Measurements from ENCODE around the gene KANSL1.
A peak's percentile ranks its signal among the peaks of the same experiment; 100 is the strongest.
"Not testable (repeated sequence)": the region's sequence is repeated elsewhere in the genome, so short reads cannot be mapped to it uniquely, and the experiment has no call there.

KANSL1 gene

DNA sequence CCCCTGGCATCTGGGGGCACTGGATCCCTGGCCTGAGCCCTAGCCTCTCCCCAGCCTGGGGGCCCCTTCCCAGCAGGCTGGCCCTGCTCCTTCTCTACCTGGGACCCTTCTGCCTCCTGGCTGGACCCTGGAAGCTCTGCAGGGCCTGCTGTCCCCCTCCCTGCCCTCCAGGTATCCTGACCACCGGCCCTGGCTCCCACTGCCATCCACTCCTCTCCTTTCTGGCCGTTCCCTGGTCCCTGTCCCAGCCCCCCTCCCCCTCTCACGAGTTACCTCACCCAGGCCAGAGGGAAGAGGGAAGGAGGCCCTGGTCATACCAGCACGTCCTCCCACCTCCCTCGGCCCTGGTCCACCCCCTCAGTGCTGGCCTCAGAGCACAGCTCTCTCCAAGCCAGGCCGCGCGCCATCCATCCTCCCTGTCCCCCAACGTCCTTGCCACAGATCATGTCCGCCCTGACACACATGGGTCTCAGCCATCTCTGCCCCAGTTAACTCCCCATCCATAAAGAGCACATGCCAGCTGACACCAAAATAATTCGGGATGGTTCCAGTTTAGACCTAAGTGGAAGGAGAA is 180.6 kb downstream of the KANSL1 start:
- no peak for DNase-seq

DNA sequence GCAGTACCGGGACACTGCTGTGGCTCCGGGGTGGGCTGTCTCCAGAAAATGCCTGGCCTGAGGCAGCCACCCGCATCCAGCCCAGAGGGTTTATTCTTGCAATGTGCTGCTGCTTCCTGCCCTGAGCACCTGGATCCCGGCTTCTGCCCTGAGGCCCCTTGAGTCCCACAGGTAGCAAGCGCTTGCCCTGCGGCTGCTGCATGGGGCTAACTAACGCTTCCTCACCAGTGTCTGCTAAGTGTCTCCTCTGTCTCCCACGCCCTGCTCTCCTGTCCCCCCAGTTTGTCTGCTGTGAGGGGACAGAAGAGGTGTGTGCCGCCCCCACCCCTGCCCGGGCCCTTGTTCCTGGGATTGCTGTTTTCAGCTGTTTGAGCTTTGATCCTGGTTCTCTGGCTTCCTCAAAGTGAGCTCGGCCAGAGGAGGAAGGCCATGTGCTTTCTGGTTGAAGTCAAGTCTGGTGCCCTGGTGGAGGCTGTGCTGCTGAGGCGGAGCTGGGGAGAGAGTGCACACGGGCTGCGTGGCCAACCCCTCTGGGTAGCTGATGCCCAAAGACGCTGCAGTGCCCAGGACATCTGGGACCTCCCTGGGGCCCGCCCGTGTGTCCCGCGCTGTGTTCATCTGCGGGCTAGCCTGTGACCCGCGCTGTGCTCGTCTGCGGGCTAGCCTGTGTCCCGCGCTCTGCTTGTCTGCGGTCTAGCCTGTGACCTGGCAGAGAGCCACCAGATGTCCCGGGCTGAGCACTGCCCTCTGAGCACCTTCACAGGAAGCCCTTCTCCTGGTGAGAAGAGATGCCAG is 181.3 kb downstream of the KANSL1 start:
- no peak for DNase-seq

DNA sequence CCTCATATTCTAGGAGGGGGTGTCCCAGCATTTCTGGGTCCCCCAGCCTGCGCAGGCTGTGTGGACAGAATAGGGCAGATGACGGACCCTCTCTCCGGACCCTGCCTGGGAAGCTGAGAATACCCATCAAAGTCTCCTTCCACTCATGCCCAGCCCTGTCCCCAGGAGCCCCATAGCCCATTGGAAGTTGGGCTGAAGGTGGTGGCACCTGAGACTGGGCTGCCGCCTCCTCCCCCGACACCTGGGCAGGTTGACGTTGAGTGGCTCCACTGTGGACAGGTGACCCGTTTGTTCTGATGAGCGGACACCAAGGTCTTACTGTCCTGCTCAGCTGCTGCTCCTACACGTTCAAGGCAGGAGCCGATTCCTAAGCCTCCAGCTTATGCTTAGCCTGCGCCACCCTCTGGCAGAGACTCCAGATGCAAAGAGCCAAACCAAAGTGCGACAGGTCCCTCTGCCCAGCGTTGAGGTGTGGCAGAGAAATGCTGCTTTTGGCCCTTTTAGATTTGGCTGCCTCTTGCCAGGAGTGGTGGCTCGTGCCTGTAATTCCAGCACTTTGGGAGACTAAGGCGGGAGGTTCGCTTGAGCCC is 182.5 kb downstream of the KANSL1 start:
- no peak for DNase-seq

DNA sequence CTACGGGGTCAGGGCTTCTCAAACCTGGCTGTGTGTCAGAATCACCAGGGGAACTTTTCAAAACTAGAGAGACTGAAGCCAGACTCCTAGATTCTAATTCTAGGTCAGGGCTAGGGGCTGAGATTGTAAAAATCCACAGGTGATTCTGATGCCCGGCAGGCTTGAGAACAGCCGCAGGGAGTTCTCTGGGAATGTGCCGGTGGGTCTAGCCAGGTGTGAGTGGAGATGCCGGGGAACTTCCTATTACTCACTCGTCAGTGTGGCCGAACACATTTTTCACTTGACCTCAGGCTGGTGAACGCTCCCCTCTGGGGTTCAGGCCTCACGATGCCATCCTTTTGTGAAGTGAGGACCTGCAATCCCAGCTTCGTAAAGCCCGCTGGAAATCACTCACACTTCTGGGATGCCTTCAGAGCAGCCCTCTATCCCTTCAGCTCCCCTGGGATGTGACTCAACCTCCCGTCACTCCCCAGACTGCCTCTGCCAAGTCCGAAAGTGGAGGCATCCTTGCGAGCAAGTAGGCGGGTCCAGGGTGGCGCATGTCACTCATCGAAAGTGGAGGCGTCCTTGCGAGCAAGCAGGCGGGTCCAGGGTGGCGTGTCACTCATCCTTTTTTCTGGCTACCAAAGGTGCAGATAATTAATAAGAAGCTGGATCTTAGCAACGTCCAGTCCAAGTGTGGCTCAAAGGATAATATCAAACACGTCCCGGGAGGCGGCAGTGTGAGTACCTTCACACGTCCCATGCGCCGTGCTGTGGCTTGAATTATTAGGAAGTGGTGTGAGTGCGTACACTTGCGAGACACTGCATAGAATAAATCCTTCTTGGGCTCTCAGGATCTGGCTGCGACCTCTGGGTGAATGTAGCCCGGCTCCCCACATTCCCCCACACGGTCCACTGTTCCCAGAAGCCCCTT is 183.3 kb downstream of the KANSL1 start:
- DNase-seq: no peak

DNA sequence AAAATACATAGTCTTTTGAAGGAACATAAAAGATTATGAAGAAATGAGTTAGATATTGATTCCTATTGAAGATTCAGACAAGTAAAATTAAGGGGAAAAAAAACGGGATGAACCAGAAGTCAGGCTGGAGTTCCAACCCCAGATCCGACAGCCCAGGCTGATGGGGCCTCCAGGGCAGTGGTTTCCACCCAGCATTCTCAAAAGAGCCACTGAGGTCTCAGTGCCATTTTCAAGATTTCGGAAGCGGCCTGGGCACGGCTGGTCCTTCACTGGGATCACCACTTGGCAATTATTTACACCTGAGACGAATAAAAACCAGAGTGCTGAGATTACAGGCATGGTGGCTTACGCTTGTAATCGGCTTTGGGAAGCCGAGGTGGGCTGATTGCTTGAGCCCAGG is 184.6 kb downstream of the KANSL1 start:
- DNase-seq: no peak

DNA sequence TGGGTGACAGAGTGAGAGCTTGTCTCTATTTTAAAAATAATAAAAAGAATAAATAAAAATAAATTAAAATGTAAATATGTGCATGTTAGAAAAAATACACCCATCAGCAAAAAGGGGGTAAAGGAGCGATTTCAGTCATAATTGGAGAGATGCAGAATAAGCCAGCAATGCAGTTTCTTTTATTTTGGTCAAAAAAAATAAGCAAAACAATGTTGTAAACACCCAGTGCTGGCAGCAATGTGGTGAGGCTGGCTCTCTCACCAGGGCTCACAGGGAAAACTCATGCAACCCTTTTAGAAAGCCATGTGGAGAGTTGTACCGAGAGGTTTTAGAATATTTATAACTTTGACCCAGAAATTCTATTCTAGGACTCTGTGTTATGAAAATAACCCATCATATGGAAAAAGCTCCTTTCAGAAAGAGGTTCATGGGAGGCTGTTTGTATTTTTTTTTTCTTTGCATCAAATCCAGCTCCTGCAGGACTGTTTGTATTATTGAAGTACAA is 185.7 kb downstream of the KANSL1 start:
- DNase-seq: no peak

DNA sequence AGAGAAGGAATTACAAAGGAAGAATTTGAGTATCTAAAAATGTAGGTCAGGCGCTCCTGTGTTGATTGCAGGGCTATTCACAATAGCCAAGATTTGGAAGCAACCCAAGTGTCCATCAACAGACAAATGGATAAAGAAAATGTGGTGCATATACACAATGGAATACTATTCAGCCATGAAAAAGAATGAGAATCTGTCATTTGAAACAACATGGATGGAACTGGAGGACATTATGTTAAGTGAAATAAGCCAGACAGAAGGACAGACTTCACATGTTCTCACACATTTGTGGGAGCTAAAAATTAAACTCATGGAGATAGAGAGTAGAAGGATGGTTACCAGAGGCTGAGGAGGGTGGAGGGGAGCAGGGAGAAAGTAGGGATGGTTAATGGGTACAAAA is 187.1 kb downstream of the KANSL1 start:
- not testable (repeated sequence) for DNase-seq

DNA sequence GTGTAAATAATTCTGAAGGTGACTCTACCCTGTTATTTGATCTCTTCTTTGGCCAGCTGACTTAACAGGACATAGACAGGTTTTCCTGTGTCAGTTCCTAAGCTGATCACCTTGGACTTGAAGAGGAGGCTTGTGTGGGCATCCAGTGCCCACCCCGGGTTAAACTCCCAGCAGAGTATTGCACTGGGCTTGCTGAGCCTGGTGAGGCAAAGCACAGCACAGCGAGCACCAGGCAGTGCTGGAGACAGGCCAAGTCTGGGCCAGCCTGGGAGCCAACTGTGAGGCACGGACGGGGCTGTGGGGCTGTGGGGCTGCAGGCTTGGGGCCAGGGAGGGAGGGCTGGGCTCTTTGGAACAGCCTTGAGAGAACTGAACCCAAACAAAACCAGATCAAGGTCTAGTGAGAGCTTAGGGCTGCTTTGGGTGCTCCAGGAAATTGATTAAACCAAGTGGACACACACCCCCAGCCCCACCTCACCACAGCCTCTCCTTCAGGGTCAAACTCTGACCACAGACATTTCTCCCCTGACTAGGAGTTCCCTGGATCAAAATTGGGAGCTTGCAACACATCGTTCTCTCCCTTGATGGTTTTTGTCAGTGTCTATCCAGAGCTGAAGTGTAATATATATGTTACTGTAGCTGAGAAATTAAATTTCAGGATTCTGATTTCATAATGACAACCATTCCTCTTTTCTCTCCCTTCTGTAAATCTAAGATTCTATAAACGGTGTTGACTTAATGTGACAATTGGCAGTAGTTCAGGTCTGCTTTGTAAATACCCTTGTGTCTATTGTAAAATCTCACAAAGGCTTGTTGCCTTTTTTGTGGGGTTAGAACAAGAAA is 189.1 kb downstream of the KANSL1 start:
- DNase-seq: no peak

DNA sequence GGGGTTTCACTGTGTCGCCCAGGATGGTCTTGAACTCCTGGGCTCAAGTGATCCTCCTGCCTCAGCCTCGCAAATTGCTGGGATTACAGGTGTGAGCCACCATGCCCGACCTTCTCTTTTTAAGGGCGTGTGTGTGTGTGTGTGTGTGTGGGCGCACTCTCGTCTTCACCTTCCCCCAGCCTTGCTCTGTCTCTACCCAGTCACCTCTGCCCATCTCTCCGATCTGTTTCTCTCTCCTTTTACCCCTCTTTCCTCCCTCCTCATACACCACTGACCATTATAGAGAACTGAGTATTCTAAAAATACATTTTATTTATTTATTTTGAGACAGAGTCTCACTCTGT is 190.3 kb downstream of the KANSL1 start:
- DNase-seq: no peak

DNA sequence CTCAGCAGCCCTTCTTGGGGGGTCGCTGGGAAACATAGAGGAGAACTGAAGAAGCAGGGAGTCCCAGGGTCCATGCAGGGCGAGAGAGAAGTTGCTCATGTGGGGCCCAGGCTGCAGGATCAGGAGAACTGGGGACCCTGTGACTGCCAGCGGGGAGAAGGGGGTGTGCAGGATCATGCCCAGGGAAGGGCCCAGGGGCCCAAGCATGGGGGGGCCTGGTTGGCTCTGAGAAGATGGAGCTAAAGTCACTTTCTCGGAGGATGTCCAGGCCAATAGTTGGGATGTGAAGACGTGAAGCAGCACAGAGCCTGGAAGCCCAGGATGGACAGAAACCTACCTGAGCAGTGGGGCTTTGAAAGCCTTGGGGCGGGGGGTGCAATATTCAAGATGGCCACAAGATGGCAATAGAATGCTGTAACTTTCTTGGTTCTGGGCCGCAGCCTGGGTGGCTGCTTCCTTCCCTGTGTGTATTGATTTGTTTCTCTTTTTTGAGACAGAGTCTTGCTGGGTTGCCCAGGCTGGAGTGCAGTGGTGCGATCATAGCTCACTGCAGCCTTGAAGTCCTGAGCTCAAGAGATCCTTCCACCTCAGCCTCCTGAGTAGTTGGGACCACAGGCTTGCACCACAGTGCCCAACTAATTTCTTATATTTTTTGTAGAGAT is 190.8 kb downstream of the KANSL1 start:
- peak; percentile 22 to 72 (median 58) for DNase-seq

DNA sequence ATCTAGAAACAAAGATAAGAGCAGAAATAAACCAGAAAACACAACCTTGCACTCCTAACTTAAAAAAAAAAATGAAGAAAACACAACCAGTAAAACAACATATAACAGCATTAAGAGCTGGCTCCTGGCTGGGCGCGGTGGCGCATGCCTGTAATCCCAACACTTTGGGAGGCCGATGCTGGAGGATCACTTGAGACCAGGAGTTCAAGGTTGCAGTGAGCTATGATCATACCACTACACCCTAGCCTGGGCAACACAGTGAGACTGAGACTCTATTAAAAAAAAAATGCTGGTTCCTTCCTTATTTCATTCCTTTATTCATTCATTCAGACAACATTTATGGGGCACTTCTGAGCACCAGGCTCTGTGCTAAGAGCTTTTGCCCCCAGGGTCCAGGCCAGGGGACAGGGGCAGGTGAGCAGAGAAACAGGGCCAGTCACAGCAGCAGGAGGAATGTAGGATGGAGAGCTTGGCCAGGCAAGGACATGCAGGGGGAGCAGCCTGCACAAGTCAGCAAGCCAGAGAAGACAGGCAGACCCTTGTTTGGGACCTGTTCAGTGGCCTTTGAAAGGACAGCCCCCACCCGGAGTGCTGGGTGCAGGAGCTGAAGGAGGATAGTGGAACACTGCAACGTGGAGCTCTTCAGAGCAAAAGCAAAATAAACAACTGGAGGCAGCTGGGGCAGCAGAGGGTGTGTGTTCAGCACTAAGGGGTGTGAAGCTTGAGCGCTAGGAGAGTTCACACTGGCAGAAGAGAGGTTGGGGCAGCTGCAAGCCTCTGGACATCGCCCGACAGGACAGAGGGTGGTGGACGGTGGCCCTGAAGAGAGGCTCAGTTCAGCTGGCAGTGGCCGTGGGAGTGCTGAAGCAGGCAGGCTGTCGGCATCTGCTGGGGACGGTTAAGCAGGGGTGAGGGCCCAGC is 191.6 kb downstream of the KANSL1 start:
- DNase-seq: no peak

DNA sequence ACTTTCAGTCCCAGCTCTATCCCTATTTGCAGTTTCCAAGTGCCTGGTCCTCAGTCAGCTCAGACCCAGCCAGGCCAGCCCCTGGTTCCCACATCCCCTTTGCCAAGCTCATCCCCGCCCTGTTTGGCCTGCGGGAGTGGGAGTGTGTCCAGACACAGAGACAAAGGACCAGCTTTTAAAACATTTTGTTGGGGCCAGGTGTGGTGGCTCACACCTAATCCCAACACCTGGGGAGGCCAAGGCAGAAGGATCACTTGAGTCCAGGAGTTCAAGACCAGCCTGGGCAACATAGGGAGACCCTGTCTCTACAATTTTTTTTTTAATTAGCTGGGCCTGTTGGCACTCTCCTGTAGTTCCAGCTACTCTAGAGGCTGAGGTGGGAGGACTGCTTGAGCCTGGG is 192.5 kb downstream of the KANSL1 start:
- no peak for DNase-seq

DNA sequence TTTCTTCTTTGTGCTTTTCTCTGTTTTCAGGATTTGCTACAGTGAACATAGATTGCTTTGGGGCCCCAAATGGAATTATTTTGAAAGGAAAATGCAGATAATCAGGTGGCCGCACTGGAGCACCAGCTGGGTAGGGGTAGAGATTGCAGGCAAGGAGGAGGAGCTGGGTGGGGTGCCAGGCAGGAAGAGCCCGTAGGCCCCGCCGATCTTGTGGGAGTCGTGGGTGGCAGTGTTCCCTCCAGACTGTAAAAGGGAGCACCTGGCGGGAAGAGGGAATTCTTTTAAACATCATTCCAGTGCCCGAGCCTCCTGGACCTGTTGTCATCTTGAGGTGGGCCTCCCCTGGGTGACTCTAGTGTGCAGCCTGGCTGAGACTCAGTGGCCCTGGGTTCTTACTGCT is 192.9 kb downstream of the KANSL1 start:
- DNase-seq: no peak

DNA sequence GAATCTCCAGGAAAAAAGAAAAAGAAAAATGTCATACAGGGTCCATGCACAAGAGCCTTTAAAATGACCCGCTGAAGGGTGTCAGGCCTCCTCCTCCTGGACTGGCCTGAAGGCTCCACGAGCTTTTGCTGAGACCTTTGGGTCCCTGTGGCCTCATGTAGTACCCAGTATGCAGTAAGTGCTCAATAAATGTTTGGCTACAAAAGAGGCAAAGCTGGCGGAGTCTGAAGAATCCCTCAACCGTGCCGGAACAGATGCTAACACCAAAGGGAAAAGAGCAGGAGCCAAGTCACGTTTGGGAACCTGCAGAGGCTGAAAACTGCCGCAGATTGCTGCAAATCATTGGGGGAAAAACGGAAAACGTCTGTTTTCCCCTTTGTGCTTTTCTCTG is 193.3 kb downstream of the KANSL1 start:
- DNase-seq: no peak

DNA sequence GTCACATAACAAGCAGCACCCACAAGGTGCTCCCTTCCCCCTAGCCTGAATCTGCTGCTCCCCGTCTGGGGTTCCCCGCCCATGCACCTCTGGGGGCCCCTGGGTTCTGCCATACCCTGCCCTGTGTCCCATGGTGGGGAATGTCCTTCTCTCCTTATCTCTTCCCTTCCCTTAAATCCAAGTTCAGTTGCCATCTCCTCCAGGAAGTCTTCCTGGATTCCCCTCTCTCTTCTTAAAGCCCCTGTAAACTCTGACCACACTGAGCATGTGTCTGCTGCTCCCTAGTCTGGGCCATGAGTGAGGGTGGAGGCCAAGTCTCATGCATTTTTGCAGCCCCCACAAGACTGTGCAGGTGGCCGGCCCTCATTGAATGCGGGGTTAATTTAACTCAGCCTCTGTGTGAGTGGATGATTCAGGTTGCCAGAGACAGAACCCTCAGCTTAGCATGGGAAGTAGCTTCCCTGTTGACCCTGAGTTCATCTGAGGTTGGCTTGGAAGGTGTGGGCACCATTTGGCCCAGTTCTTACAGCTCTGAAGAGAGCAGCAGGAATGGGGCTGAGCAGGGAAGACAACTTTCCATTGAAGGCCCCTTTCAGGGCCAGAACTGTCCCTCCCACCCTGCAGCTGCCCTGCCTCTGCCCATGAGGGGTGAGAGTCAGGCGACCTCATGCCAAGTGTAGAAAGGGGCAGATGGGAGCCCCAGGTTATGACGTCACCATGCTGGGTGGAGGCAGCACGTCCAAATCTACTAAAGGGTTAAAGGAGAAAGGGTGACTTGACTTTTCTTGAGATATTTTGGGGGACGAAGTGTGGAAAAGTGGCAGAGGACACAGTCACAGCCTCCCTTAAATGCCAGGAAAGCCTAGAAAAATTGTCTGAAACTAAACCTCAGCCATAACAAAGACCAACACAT is 194.0 kb downstream of the KANSL1 start, which contains the start of gene STH:
Gene STH (plus strand): TSS at position 264 of the 913 bp plus-strand sequence. CDS start 30 bp downstream, at position 294.
- no peak for DNase-seq

DNA sequence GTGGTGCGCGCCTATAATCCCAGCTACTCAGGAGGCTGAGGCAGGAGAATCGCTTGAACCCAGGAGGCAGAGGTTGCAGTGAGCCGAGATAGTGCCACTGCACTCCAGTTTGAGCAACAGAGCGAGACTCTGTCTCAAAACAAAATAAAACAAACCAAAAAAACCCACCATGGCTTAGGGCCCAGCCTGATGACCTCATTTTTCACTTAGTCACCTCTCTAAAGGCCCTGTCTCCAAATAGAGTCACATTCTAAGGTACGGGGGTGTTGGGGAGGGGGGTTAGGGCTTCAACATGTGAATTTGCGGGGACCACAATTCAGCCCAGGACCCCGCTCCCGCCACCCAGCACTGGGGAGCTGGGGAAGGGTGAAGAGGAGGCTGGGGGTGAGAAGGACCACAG is 195.6 kb downstream of the KANSL1 start:
- DNase-seq: no peak

DNA sequence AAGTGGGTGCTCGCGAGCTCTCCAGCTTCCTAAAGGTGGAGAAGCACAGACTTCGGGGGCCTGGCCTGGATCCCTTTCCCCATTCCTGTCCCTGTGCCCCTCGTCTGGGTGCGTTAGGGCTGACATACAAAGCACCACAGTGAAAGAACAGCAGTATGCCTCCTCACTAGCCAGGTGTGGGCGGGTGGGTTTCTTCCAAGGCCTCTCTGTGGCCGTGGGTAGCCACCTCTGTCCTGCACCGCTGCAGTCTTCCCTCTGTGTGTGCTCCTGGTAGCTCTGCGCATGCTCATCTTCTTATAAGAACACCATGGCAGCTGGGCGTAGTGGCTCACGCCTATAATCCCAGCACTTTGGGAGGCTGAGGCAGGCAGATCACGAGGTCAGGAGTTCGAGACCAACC is 196.1 kb downstream of the KANSL1 start:
- DNase-seq: no peak

DNA sequence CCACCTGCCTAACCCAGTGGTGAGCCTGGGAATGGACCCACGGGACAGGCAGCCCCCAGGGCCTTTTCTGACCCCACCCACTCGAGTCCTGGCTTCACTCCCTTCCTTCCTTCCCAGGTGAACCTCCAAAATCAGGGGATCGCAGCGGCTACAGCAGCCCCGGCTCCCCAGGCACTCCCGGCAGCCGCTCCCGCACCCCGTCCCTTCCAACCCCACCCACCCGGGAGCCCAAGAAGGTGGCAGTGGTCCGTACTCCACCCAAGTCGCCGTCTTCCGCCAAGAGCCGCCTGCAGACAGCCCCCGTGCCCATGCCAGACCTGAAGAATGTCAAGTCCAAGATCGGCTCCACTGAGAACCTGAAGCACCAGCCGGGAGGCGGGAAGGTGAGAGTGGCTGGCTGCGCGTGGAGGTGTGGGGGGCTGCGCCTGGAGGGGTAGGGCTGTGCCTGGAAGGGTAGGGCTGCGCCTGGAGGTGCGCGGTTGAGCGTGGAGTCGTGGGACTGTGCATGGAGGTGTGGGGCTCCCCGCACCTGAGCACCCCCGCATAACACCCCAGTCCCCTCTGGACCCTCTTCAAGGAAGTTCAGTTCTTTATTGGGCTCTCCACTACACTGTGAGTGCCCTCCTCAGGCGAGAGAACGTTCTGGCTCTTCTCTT is 196.8 kb downstream of the KANSL1 start:
- no peak for DNase-seq
